GM13977 (cell line): ENCODE measurements around the gene HARBI1.

Experiments used
- DNase-seq: peaks from one replicate; pipeline ENCODE4 v3.0.0; 2012; ENCODE audit warnings: low spot score
- CTCF ChIP-seq: IDR thresholded peaks from 2 replicates; pipeline ENCODE4 v1.5.1; 2012; ENCODE audit warnings: mild to moderate bottlenecking, control low read depth; ENCODE audit not compliant: insufficient read depth; ENCODE audit errors: extremely low read depth, missing control alignments
- in situ Hi-C: fragments of 300-500 bp; cut with MboI; formaldehyde crosslinking; loops from one replicate; pipeline ENCODE4 v1.12.0; 2022; ENCODE audit warnings: low sequenced_read_pairs, low pct_unique_long_range_greater_than_20kb, mixed read lengths, inconsistent platforms; ENCODE audit not compliant: unreplicated experiment

The HARBI1 gene

GRCh38 chr11:46643531-46643930 is 26.5 kb upstream of the HARBI1 start:
- in situ Hi-C loops = no loop called here
- no peak for TF ChIP-seq CTCF
- DNase-seq = no peak

- in situ Hi-C loops = no loop called here
- no peak for DNase-seq
- no peak for TF ChIP-seq CTCF
Measured at GRCh38 chr11:46642627-46643335, 25.8 kb upstream of the HARBI1 start.

GRCh38 chr11:46641639-46642038 is 24.6 kb upstream of the HARBI1 start:
- TF ChIP-seq CTCF = no peak
- no peak for DNase-seq
- in situ Hi-C loops = no loop called here

GRCh38 chr11:46640036-46640788 is 23.2 kb upstream of the HARBI1 start:
- no peak for DNase-seq
- in situ Hi-C loops = no loop called here
- TF ChIP-seq CTCF = no peak

GRCh38 chr11:46639197-46639839 is 22.3 kb upstream of the HARBI1 start:
- DNase-seq = no peak
- in situ Hi-C loops = no loop called here
- TF ChIP-seq CTCF = no peak

GRCh38 chr11:46637546-46637945 is 20.5 kb upstream of the HARBI1 start:
- in situ Hi-C loops = no loop called here
- TF ChIP-seq CTCF = no peak

More at GRCh38 chr11:46637546-46637945, 20.5 kb upstream of the HARBI1 start:
- no peak for DNase-seq
